Jurkat, Clone E6-1 (cell line): ENCODE measurements around the gene NETO1.

ENCODE experiments used
- DNase-seq: peaks from one replicate; pipeline ENCODE4 v3.0.0-alpha.2; 2011; ENCODE audit warnings: low read depth, low spot score
- H3K4me3 ChIP-seq: 2 replicates; pipeline ENCODE4 v1.5.1; 2011; ENCODE audit warnings: mild to moderate bottlenecking, low read length, control low read depth, moderate library complexity

NETO1 gene

DNA sequence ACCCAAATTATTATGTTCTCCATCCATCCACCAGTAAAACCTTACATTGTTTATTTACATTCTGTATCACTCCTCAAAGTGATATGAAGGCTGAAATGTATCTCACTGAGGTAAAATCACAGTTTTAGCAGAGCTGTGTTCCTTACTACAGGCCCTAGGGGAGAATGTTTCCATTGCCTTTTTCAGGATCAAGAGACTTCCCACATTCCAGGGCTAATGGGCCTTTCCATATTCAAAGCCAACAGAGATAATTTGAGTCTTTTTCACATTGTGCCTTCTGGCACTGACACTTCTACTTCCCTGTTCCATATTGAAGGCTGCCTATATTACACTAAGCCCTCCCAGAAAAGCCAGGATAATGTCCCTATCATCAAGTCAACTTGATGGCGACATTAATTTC lies 20.0 kb downstream of the NETO1 start:
- no peak overlapping the region for H3K4me3 ChIP-seq
- DNase-seq, result no peak

- no peak overlapping the region for H3K4me3 ChIP-seq
- DNase-seq, result no peak
Measured at GRCh38 chr18:72846736-72847533, 20.9 kb downstream of the NETO1 start.

DNA sequence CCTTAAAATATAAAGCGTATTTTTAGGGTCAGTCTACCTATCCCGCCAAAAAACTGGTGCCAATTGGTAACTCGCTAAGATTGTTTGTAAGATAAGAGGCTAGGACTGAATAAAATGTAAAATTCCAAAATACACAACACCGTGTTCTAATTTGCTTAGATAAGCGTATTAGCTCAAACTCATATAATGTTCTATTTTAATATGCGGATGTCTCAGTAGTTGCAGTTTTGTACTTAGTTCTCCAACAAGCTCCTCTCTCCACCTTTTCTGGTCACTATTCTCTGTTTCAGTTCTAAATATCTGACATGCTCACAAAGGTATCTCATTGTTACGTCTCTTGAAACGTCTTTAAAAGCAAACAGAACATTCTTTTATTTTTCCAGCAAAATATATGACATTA lies 24.0 kb downstream of the NETO1 start:
- no peak for DNase-seq
- H3K4me3 ChIP-seq, result no peak overlapping the region

DNA sequence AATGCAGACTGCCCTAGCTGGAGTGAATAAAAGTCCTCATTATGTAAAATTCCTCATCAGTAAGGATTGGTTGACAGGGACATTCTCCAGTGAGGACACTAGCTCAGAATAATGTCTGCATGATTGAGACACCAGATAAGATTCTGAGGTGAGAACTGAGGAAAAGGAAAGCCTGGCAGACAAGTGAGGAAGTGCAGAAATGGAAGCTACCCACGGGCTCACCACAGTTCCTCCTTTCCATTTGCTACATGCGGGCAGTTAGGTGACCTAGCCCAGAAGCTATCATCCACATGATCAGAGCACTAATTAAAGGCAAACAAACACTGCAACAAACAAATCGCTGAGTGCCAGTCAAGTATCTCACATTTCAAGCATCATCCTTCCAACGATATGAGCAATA lies 27.7 kb downstream of the NETO1 start:
- no peak for DNase-seq

DNA sequence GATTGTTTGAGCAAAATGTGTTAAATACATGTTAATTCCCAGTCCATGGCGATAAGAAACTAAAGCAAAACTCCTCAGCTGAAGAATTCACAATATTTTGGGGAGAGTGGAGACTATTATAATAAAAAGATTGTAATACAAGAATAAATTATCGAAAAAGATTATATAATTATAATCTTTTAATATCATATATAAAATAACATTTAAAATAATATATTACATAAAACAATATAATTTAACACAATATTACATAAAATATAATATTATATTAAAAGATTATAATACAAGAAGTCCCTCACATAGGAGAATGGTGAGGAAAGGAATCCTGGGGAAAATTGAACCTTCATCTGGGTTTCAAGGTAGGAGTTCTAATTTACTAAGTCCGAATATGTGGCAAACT lies 33.1 kb downstream of the NETO1 start:
- no peak for DNase-seq
- no peak overlapping the region for H3K4me3 ChIP-seq

More for the DNA sequence above, 27.7 kb downstream of the NETO1 start:
- no peak overlapping the region for H3K4me3 ChIP-seq

- no peak overlapping the region for H3K4me3 ChIP-seq
- DNase-seq, result no peak
Measured at GRCh38 chr18:72833471-72833870, 34.3 kb downstream of the NETO1 start.

GRCh38 chr18:72830109-72830508 lies 37.7 kb downstream of the NETO1 start:
- no peak overlapping the region for H3K4me3 ChIP-seq
- peak; percentile 63 for DNase-seq

- H3K4me3 ChIP-seq, result no peak overlapping the region
- DNase-seq, result peak; percentile 85
Measured at GRCh38 chr18:72828601-72829000, 39.2 kb downstream of the NETO1 start.

DNA sequence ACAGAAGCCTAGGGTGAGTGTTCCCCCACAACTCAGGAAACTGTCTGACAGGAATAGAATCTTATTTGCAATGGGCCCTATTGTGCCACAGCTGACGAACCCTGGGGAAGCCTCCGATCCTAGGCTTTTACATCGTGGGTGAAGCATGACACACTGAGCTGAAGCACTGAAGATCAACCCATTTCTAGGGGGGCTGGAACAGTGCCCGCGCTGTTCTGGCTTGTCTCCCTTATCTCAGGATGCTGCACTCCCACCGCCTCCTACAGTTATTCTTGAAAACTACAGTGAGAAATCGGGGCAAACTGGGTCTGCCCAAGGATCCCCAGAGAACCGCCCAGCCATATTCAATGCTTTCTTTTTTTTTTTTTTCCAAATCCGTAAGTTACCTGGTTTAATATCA lies 41.1 kb downstream of the NETO1 start:
- no peak overlapping the region for H3K4me3 ChIP-seq

DNA sequence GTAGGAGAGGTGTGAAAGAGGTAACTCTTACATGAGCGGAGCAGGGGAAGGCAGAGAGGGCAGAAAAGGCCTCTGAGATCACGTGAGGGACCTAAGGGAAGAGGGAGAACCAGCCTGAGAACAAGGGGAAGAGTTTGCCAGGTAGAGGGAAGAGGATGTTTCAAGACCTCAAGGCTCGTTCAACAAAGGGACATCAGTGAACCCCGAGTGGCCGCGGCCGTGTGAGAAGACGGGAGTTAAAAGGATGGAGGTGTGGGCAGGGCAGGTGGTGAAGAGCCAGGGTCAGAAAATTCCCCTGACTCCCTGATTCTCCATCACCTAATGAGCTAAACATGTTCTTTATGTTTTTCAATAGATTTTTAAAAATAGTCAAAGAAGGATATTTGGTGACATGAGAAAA lies 44.4 kb downstream of the NETO1 start:
- no peak for DNase-seq
- H3K4me3 ChIP-seq, result no peak overlapping the region

More for the DNA sequence above, 41.1 kb downstream of the NETO1 start:
- DNase-seq, result no peak

DNA sequence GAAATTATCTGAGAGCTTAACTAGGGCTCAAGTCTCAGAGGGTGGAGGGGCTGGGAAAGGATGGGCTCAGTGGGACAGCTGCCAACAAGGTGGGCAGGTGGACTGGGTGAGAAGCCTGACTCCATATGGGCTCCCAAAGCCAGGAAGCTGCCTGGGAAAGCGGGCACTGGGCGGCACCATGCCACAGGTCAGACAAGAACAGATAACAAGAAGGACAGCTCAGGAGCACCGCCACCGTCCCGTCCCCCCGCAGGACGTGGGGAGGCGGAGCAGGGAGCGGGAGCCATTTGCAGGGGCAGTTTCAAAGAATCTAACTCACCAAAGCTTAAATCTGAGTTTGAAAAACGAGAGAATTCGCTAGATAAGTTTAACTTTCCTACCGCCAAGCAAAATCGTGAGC lies 45.6 kb downstream of the NETO1 start:
- no peak for DNase-seq
- no peak overlapping the region for H3K4me3 ChIP-seq

GRCh38 chr18:72820571-72820970 lies 47.2 kb downstream of the NETO1 start:
- H3K4me3 ChIP-seq, result no peak overlapping the region
- DNase-seq, result no peak

- H3K4me3 ChIP-seq, result no peak overlapping the region
- DNase-seq, result no peak
Measured at GRCh38 chr18:72819050-72819449, 48.7 kb downstream of the NETO1 start.

- no peak overlapping the region for H3K4me3 ChIP-seq
- DNase-seq, result no peak
Measured at GRCh38 chr18:72811047-72811446, 56.7 kb downstream of the NETO1 start.

- no peak overlapping the region for H3K4me3 ChIP-seq
Measured at GRCh38 chr18:72808680-72809079, 59.1 kb downstream of the NETO1 start.

GRCh38 chr18:72799106-72799505 lies 68.7 kb downstream of the NETO1 start:
- H3K4me3 ChIP-seq, result no peak overlapping the region
- no peak for DNase-seq

More at GRCh38 chr18:72808680-72809079, 59.1 kb downstream of the NETO1 start:
- DNase-seq, result no peak

DNA sequence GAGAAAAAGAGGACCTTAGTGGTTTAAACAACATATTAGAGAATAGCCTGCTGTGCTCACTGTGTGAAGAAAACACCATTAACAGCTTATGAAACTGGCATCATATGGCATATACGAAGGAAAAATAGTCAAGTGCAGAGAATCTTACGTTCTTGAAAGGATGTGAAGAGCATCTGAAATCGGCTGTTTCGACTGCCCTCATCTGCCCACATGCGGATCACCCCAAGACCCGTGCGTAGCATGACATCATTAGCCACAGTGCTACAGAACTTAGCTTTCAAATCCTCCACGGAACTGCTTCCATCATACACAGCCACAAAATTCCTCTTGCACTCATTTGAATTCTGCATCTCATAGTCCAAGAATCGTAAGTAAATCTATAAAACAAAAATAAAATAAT lies 84.3 kb downstream of the NETO1 start:
- DNase-seq, result no peak
- no peak overlapping the region for H3K4me3 ChIP-seq

GRCh38 chr18:72774914-72775313 lies 92.9 kb downstream of the NETO1 start:
- no peak overlapping the region for H3K4me3 ChIP-seq
- no peak for DNase-seq

- H3K4me3 ChIP-seq, result no peak overlapping the region
- DNase-seq, result no peak
Measured at GRCh38 chr18:72772916-72773315, 94.9 kb downstream of the NETO1 start.

GRCh38 chr18:72768681-72769229 lies 99.0 kb downstream of the NETO1 start:
- DNase-seq, result no peak
- H3K4me3 ChIP-seq, result no peak overlapping the region
